GM23248 (cell line): ENCODE data around the gene SHANK2. TPM values are rescaled to one million over a fixed set of nuclear protein-coding genes. Genes with fewer than 3 reads are reported as not detected.

Source experiments
- DNase-seq: peaks from one replicate; pipeline ENCODE4 v3.0.0-alpha.2; 2015
- H2AFZ ChIP-seq: fragments of 200-600 bp; sonication (generic); 2 replicates; pipeline ENCODE4 v1.6.1; 2016; ENCODE audit warnings: antibody characterized with exemption
- H3F3A ChIP-seq: fragments of 200-600 bp; sonication (generic); 2 replicates; pipeline ENCODE4 v1.6.1; 2016; ENCODE audit warnings: mild to moderate bottlenecking, antibody characterized with exemption, mixed run types; ENCODE audit not compliant: insufficient read depth
- H3K27ac ChIP-seq: fragments of 200-600 bp; sonication (generic); 2 replicates; pipeline ENCODE4 v1.5.1; 2016; ENCODE audit warnings: mild to moderate bottlenecking
- H3K27me3 ChIP-seq: fragments of 200-600 bp; sonication (generic); replicated peaks from 2 replicates; pipeline ENCODE4 v1.6.1; 2016; ENCODE audit warnings: mild to moderate bottlenecking; ENCODE audit not compliant: insufficient read depth
- H3K36me3 ChIP-seq: fragments of 200-600 bp; sonication (generic); 2 replicates; pipeline ENCODE4 v1.6.1; 2016; ENCODE audit warnings: low read depth, mild to moderate bottlenecking
- H3K4me1 ChIP-seq: fragments of 200-600 bp; sonication (generic); 2 replicates; pipeline ENCODE4 v1.6.1; 2016; ENCODE audit warnings: mild to moderate bottlenecking; ENCODE audit not compliant: insufficient read depth
- H3K4me2 ChIP-seq: fragments of 200-600 bp; sonication (generic); one replicate; pipeline ENCODE4 v1.6.1; 2016; ENCODE audit warnings: mild to moderate bottlenecking; ENCODE audit not compliant: unreplicated experiment
- H3K4me3 ChIP-seq: fragments of 200-600 bp; sonication (generic); 2 replicates; pipeline ENCODE4 v1.5.1; 2016; ENCODE audit warnings: mild to moderate bottlenecking
- H3K79me2 ChIP-seq: fragments of 200-600 bp; sonication (generic); 2 replicates; pipeline ENCODE4 v1.6.1; 2016; ENCODE audit warnings: mild to moderate bottlenecking; ENCODE audit not compliant: insufficient read depth
- H3K9ac ChIP-seq: fragments of 200-600 bp; sonication (generic); 2 replicates; pipeline ENCODE4 v1.6.1; 2016; ENCODE audit warnings: mild to moderate bottlenecking
- H3K9me2 ChIP-seq: fragments of 200-600 bp; sonication (generic); 2 replicates; pipeline ENCODE4 v1.6.1; 2016; ENCODE audit warnings: mixed run types, mild to moderate bottlenecking, moderate library complexity; ENCODE audit not compliant: insufficient read depth
- H3K9me3 ChIP-seq: fragments of 200-600 bp; sonication (generic); one replicate; pipeline ENCODE4 v1.6.1; 2017; ENCODE audit warnings: low read depth
- H4K20me1 ChIP-seq: fragments of 200-600 bp; sonication (generic); 2 replicates; pipeline ENCODE4 v1.6.0; 2016; ENCODE audit not compliant: insufficient read depth
- EZH2 ChIP-seq: fragments of 200-600 bp; sonication (generic); IDR thresholded peaks from 2 replicates; pipeline ENCODE4 v1.6.1; 2018; ENCODE audit warnings: antibody characterized with exemption, mild to moderate bottlenecking; ENCODE audit not compliant: insufficient read depth, poor library complexity, severe bottlenecking
- EZH2phosphoT487 ChIP-seq: fragments of 200-600 bp; sonication (generic); IDR thresholded peaks from 2 replicates; pipeline ENCODE4 v1.6.1; 2018; ENCODE audit warnings: antibody characterized with exemption, moderate library complexity, mild to moderate bottlenecking, low read depth; ENCODE audit not compliant: insufficient read depth
- WGBS, 2 experiments: methylation state at CpG; one replicate each; pipeline ENCODE4 v1.1.6; 2015 to 2017; ENCODE audit warnings: low lambda C conversion rate in 2 of 2, low coverage in 1 of 2; ENCODE audit errors: missing lambda C conversion rate in 2 of 2; 5-methylcytosine and 5-hydroxymethylcytosine counted together
- in situ Hi-C: fragments of 300-500 bp; cut with MboI; formaldehyde crosslinking; loops from 2 replicates; pipeline ENCODE4 v1.15.0; 2020
- polyA plus RNA-seq: library from polyadenylated mRNA; unstranded; fragments of >200 nt; fragmentation: Nextera tagmentation; extraction: Ambion mirVana; gene quantifications from 2 replicates; pipeline ENCODE4 v1.2.1, GENCODE V29; 2016
- total RNA-seq: library from RNA; depleted of rRNA; stranded (reverse); fragments of >200 nt; shearing (Covaris generic); gene quantifications from 2 replicates; pipeline ENCODE4 v1.2.3, GENCODE V29; 2014

The SHANK2 gene
- total and polyA plus RNA-seq, 2 experiments from 2014 or later, result 0.22 to 0.30 TPM

- no peaks in the 10 kb centered on the region; the same call in 1 of the 2 replicates for H3K27me3 ChIP-seq
- in situ Hi-C loops, result no loop called here
- H3K4me1 ChIP-seq, result no peaks in the 10 kb centered on the region
- no peaks in the 10 kb centered on the region for H4K20me1 ChIP-seq
- no peak overlapping the region for H3K27ac ChIP-seq
- no peaks in the 10 kb centered on the region for H3K79me2 ChIP-seq
- H3K9me2 ChIP-seq, result no peaks in the 10 kb centered on the region
- no peak overlapping the region for H3K4me2 ChIP-seq
- 55 to 56% methylated on average over 10 of the region's 10 CpGs for WGBS, 2 experiments
- no peak for DNase-seq
- no peaks in the 10 kb centered on the region for H3F3A ChIP-seq
- TF ChIP-seq EZH2 (no peak), EZH2phosphoT487 (no peak)
- no peak overlapping the region for H3K4me3 ChIP-seq
- no peak overlapping the region for H3K9ac ChIP-seq
- H2AFZ ChIP-seq, result no peak overlapping the region
- H3K36me3 ChIP-seq, result no peaks in the 10 kb centered on the region
- H3K9me3 ChIP-seq, result no peaks in the 10 kb centered on the region
Observed at GRCh38 chr11:71218789-71219499, 33.4 kb downstream of the SHANK2 start.

GRCh38 chr11:71215425-71215965 is 36.9 kb downstream of the SHANK2 start:
- Histone ChIP-seq H3K36me3 (no peaks in the 10 kb centered on the region), H3K9me2 (no peaks in the 10 kb centered on the region), H2AFZ (no peak overlapping the region), H3K79me2 (no peaks in the 10 kb centered on the region), H3K27me3 (no peaks in the 10 kb centered on the region; the same call in 1 of the 2 replicates), H3K9me3 (no peaks in the 10 kb centered on the region), H3K4me1 (no peaks in the 10 kb centered on the region), H3K4me3 (no peak overlapping the region), H4K20me1 (no peaks in the 10 kb centered on the region), H3F3A (no peaks in the 10 kb centered on the region), H3K27ac (no peak overlapping the region), H3K9ac (no peak overlapping the region), H3K4me2 (no peak overlapping the region)
- 49 to 55% methylated on average over 12 of the region's 12 CpGs for WGBS, 2 experiments
- no peak for DNase-seq
- TF ChIP-seq EZH2 (no peak), EZH2phosphoT487 (no peak)
- in situ Hi-C loops, result no loop called here

GRCh38 chr11:71214553-71215424 is 37.6 kb downstream of the SHANK2 start:
- no peaks in the 10 kb centered on the region for H3K4me1 ChIP-seq
- H4K20me1 ChIP-seq, result no peaks in the 10 kb centered on the region
- in situ Hi-C loops, result no loop called here
- H3K36me3 ChIP-seq, result no peaks in the 10 kb centered on the region
- no peaks in the 10 kb centered on the region for H3K9me2 ChIP-seq
- H3F3A ChIP-seq, result no peaks in the 10 kb centered on the region
- no peak overlapping the region for H3K4me3 ChIP-seq
- TF ChIP-seq EZH2phosphoT487, result no peak
- no peak for TF ChIP-seq EZH2
- no peak overlapping the region for H3K4me2 ChIP-seq
- WGBS, 2 experiments, result 65 to 66% methylated on average over 23 of the region's 23 CpGs
- no peak for DNase-seq
- H3K27ac ChIP-seq, result no peak overlapping the region
- no peaks in the 10 kb centered on the region for H3K79me2 ChIP-seq
- H2AFZ ChIP-seq, result no peak overlapping the region
- no peaks in the 10 kb centered on the region; the same call in 1 of the 2 replicates for H3K27me3 ChIP-seq
- H3K9me3 ChIP-seq, result no peaks in the 10 kb centered on the region
- H3K9ac ChIP-seq, result no peak overlapping the region

GRCh38 chr11:71213696-71214552 is 38.5 kb downstream of the SHANK2 start:
- H3K9me2 ChIP-seq, result no peaks in the 10 kb centered on the region
- no peaks in the 10 kb centered on the region for H3K4me1 ChIP-seq
- no peaks in the 10 kb centered on the region for H3K9me3 ChIP-seq
- no peak for DNase-seq
- H3F3A ChIP-seq, result no peaks in the 10 kb centered on the region
- H3K4me2 ChIP-seq, result no peak overlapping the region
- H3K79me2 ChIP-seq, result no peaks in the 10 kb centered on the region
- no peak overlapping the region for H3K9ac ChIP-seq
- H3K36me3 ChIP-seq, result no peaks in the 10 kb centered on the region
- no peak overlapping the region for H2AFZ ChIP-seq
- H3K27ac ChIP-seq, result no peak overlapping the region
- H3K4me3 ChIP-seq, result no peak overlapping the region
- in situ Hi-C loops, result no loop called here
- H4K20me1 ChIP-seq, result no peaks in the 10 kb centered on the region
- TF ChIP-seq EZH2phosphoT487, result no peak
- TF ChIP-seq EZH2, result no peak
- 50% methylated on average over 19 of the region's 19 CpGs for WGBS, 2 experiments
- peaks cover 2% of the 10 kb centered on the region; the same call in 1 of the 2 replicates for H3K27me3 ChIP-seq
